HG02943 (cell line): ENCODE results near the gene SMAP1.

Source experiments
- ATAC-seq: cut with Tn5 transposase; IDR thresholded peaks from one replicate; pipeline ENCODE4 v1.9.1; 2021; ENCODE audit warnings: mild to moderate bottlenecking, low read depth, moderate library complexity; ENCODE audit not compliant: unreplicated experiment

SMAP1 gene

GRCh38 chr6:70676821-70677220 lies 9.1 kb downstream of the SMAP1 start:
- ATAC-seq: no peak

GRCh38 chr6:70680396-70680795 lies 12.7 kb downstream of the SMAP1 start:
- ATAC-seq: no peak

- ATAC-seq: no peak
These were observed 17.3 kb downstream of the SMAP1 start for GRCh38 chr6:70684794-70685493.

- ATAC-seq: no peak
These were observed 18.0 kb downstream of the SMAP1 start for GRCh38 chr6:70685494-70686180.

- ATAC-seq: no peak
These were observed 19.0 kb downstream of the SMAP1 start for GRCh38 chr6:70686548-70687133.

- ATAC-seq: no peak
These were observed 26.2 kb downstream of the SMAP1 start for GRCh38 chr6:70693887-70694286.

GRCh38 chr6:70694371-70694770 lies 26.7 kb downstream of the SMAP1 start:
- no peak for ATAC-seq

GRCh38 chr6:70700922-70701876 lies 33.5 kb downstream of the SMAP1 start:
- ATAC-seq: no peak

GRCh38 chr6:70705772-70706171 lies 38.1 kb downstream of the SMAP1 start:
- ATAC-seq: no peak

GRCh38 chr6:70706491-70707123 lies 38.9 kb downstream of the SMAP1 start:
- ATAC-seq: no peak

GRCh38 chr6:70707893-70708292 lies 40.2 kb downstream of the SMAP1 start:
- no peak for ATAC-seq

- ATAC-seq: no peak
These were observed 40.8 kb downstream of the SMAP1 start for GRCh38 chr6:70708448-70708847.

- ATAC-seq: no peak
These were observed 42.1 kb downstream of the SMAP1 start for GRCh38 chr6:70709826-70710225.

GRCh38 chr6:70714716-70715257 lies 47.1 kb downstream of the SMAP1 start:
- no peak for ATAC-seq

- no peak for ATAC-seq
These were observed 49.5 kb downstream of the SMAP1 start for GRCh38 chr6:70717038-70717801.

GRCh38 chr6:70724524-70724923 lies 56.8 kb downstream of the SMAP1 start:
- ATAC-seq: no peak

GRCh38 chr6:70725817-70726415 lies 58.2 kb downstream of the SMAP1 start:
- no peak for ATAC-seq

GRCh38 chr6:70734381-70734780 lies 66.7 kb downstream of the SMAP1 start:
- ATAC-seq: no peak

- no peak for ATAC-seq
These were observed 67.3 kb downstream of the SMAP1 start for GRCh38 chr6:70734979-70735378.
